ENCODE data around the gene PITPNB.

- no peak for TF ChIP-seq CTCF (IDR thresholded peaks at IDR 0.05)
- no peak for TF ChIP-seq POLR2A (IDR thresholded peaks at IDR 0.05)
Measured at GRCh38 chr22:27935897-27936296, 16.8 kb upstream of the PITPNB start.

Measured in Peyer's patch (tissue), 4 donors.